Epithelial cell of prostate (primary cell): Measurements from ENCODE around the gene MAP3K1.
"Not testable (repeated sequence)": the region's sequence is repeated elsewhere in the genome, so short reads cannot be mapped to it uniquely, and the experiment has no call there.

Experiments used
- DNase-seq: peaks from one replicate; pipeline ENCODE4 v3.0.0-alpha.2; 2011; ENCODE audit warnings: low read depth, low spot score
- H3K27ac ChIP-seq: fragments of 450-650 bp; 2 replicates; pipeline ENCODE4 v1.5.1; 2017; ENCODE audit warnings: mild to moderate bottlenecking

MAP3K1 gene

GRCh38 chr5:56815658-56816545, 553 bp downstream of the MAP3K1 start:
- H3K27ac ChIP-seq, result peak overlapping the region; percentile 86
- no peak for DNase-seq

DNA sequence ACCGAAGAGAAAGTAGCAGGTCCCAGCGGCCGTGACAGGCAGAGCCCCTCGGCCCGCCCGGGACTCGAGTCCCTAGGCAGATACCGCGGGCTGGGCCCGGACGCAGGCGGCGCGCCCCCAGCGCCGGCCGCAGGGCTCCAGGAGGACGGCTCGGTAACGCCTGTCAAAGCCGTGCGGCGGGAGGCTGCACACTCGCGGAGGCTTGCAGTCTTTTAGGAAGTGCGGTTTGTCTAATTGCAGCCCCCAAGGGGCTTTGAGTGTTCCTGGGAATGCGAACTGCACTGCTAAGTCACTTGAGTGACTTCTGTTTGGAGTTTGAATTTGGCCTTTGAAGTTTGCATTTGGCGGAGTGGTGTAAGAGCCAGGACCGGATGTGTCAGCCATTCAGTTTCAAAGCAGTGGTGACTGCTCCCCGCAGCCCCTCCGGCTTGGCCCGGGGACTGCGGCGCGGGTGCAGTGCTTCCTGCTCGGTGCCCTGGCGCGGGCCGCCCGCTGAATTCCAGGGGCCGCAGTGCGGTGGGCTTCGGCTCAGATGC, 1.3 kb downstream of the MAP3K1 start:
- H3K27ac ChIP-seq, result peak overlapping the region; percentile 86
- DNase-seq, result no peak

GRCh38 chr5:56817263-56818014, 2.1 kb downstream of the MAP3K1 start:
- DNase-seq, result no peak
- peak overlapping the region; percentile 86 for H3K27ac ChIP-seq

DNA sequence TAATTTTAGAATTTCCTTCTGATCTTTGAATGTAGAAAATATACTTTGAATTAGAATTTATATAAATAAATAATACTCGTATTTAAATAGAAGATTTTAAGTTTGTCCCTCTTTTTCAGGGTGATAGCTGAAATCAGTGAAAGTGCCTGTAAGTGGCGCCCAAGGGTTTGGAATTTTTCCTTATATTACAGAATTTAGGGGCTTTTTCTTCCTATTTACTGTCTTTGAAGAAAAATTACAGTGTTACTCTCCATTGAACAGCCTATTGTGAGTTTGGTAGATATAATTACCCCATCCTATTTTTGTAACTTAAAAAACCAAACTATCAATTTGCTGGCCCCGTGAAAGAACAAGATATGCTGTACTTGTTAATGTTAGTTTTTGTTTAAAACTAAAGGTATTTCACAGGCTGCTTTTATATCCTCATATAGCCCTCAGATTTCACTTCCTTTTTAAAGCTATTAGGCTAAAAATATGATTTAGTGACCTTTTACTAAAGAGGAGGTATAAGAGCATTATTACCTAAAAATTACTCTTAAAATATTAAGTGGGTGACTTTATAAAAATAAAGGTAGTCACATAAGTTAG, 3.2 kb downstream of the MAP3K1 start:
- peak overlapping the region; percentile 46 for H3K27ac ChIP-seq
- no peak for DNase-seq

GRCh38 chr5:56819060-56819881, 3.9 kb downstream of the MAP3K1 start:
- peak overlapping the region; percentile 46 for H3K27ac ChIP-seq
- no peak for DNase-seq

DNA sequence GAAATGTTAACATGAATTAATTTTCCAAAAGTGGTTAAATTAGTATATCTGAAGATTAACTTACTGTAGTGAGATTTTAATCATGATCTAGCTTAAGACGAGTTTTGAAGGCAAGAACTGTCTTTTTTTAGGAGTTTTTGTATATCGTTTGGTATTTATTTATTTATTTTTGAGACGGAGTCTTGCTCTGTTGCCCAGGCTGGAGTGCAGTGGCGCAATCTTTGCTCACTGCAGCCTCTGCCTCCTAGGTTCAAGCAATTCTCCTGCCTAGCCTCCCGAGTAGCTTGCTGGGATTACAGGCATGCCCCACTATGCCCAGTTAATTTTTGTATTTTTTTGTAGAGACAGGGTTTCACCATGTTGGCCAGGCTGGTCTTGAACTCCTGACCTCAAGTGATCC, 6.5 kb downstream of the MAP3K1 start:
- H3K27ac ChIP-seq, DNase-seq: not testable (repeated sequence)

GRCh38 chr5:56822981-56823380, 7.6 kb downstream of the MAP3K1 start:
- DNase-seq, result no peak
- no peak overlapping the region for H3K27ac ChIP-seq

- DNase-seq, result no peak
- no peak overlapping the region for H3K27ac ChIP-seq
Observed at GRCh38 chr5:56824019-56824418, 8.7 kb downstream of the MAP3K1 start.

DNA sequence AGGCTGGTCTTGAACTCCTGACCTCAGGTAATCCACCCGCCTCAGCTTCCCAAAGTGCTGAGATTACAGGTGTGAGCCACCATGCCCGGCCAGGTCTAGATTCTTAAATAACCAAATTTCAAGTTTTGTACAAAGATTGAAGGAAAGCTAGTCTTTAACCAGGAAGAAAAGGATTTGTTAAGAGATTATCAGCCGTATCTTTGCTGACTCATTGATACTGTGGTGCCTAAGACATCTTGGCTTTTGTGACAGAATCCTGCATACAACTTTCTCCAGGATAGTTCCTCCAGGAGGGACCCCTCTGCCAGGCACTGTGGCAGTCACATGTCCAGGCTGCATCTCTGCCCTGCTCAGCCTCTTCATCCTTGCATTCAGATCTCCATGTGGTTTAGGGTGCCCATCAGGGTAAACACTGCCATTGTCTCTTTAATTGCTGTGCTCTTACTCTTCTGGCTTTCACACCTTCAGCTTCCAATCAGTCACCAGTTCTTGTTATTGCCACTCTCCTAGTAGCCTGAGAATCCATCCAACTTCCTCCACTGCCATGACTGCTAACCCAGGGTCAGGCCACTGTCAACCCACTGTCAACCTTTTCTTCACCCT, 10.0 kb downstream of the MAP3K1 start:
- no peak overlapping the region for H3K27ac ChIP-seq
- DNase-seq, result no peak

DNA sequence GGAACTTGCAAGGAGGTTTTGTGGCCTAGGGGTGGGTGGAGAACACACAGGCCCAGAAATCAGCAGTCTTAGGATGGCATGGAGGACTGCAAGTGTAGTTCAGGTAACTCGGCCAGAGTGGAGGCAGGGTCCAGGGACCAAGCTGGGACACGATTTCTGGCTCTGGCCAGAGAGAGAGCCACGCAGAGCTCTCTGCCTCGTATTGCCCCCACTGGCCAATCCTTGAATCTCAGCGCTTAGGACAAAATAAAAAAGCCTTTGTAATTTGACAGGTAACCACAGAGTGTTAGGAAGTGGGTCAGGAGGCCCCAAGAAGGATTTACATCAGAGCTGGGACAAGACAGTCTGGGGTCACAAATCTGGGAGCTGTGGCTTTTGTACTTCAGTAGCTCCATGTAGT, 11.7 kb downstream of the MAP3K1 start:
- no peak overlapping the region for H3K27ac ChIP-seq
- no peak for DNase-seq

DNA sequence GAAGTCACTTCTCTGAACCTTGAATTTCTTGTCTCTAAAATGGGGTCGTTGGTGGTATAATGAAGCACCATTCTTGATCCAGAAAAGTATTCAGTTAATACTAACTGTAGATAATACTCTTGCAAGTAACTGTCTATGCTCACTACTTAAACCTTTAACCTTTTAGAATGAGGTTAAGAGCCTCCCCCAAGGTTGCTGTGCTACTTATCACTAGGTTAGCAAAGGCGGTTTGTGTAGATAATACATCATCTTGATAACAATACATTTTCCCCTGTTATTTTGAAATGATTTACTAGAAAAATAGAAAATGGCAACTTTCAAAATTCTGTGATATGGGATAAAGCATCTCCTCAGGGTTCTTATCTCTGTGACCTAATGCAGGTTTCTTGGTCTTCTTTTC, 12.6 kb downstream of the MAP3K1 start:
- DNase-seq, result no peak
- H3K27ac ChIP-seq, result no peak overlapping the region

DNA sequence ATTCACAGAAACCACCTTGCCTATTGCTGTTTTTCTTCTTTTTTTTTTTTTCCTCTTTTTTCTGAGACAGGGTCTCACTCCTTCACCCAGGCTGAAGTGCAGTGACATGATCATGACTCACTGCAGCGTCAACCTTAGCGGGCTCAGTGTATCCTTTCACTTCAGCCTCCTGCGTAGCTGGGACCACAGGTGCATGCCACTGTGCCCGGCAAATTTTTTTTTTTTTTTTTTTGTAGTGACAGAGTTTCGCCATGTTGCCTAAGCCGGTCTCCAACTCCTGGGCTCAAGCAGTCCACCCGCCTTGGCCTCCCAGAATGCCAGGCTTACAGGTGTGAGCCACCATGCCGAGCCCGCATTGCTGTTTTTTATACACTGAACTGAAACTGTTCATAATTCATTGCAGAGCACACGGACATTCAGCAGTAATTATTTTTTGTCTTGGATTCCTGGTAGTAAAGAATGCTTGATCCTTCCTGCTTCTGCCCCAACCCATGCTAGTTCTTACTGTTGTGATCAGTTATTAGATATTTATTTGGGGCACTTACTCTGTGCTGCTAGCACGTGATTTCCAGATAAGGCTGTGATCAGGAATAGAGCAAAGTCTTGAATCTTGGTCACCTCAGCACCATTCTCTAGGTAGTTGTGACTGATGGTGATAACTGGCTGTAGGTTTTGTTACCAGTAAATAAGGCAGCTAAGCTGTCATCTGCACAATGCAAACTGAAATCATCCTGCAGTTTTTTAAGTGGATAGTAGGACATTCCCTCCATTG, 14.0 kb downstream of the MAP3K1 start:
- H3K27ac ChIP-seq, result no peak overlapping the region
- no peak for DNase-seq

GRCh38 chr5:56831773-56832172, 16.4 kb downstream of the MAP3K1 start:
- H3K27ac ChIP-seq, result no peak overlapping the region
- no peak for DNase-seq

DNA sequence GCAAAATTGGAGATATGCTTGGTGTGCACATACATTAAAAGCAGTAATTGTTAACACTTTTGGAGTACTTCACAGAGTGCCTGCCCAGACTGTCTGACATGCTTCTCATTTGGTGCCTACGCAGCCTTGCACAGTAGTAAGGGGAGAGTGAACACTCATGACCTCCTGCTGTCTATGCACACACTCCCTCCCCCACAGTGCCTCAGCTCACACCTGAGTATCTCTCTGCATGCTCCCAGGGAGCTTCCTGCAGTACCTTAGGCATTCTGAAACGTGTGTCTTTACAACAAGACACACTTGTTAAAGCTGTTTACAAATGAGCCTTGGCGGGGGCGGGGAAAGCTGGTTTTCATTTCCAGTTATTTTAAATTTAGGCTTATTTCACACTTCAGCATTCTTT, 18.0 kb downstream of the MAP3K1 start:
- H3K27ac ChIP-seq, result no peak overlapping the region
- DNase-seq, result no peak

- H3K27ac ChIP-seq, result no peak overlapping the region
Observed at GRCh38 chr5:56837381-56837780, 22.0 kb downstream of the MAP3K1 start.

GRCh38 chr5:56837956-56838355, 22.6 kb downstream of the MAP3K1 start:
- DNase-seq, result no peak
- no peak overlapping the region for H3K27ac ChIP-seq

More at GRCh38 chr5:56837381-56837780, 22.0 kb downstream of the MAP3K1 start:
- no peak for DNase-seq

DNA sequence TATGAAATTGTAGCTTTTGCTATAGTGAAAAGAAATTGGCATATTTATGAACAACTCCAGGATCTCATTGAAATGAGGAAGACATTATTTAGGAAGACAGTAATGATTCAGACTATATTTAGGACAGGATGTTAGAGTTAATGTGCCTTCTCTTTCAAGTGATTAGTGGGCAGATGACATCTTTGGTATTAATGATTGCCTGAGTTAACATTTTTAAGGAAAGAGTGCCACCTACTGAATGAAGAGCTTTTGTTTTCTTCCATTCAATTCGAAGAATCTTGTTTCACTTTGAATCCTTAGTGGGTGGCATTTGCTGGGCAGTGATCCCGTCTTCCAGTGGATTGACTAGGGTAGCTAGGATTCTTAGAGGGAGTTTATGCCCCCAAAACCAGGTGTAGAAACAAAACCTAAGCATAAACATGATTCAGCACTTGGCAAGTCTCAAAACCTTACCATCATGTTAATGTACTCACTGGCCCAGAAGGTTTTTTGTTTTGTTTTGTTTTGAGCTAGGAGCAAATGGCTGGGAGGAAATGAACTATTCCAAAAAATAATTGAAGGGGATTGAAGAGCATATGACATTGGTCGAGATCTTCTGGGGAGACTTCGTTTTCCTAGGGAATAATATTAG, 23.2 kb downstream of the MAP3K1 start:
- no peak for DNase-seq

GRCh38 chr5:56839062-56839461, 23.7 kb downstream of the MAP3K1 start:
- no peak overlapping the region for H3K27ac ChIP-seq
- DNase-seq, result no peak

More for the DNA sequence above, 23.2 kb downstream of the MAP3K1 start:
- H3K27ac ChIP-seq, result no peak overlapping the region
